ENCODE data around the gene PRKCI.

DNA sequence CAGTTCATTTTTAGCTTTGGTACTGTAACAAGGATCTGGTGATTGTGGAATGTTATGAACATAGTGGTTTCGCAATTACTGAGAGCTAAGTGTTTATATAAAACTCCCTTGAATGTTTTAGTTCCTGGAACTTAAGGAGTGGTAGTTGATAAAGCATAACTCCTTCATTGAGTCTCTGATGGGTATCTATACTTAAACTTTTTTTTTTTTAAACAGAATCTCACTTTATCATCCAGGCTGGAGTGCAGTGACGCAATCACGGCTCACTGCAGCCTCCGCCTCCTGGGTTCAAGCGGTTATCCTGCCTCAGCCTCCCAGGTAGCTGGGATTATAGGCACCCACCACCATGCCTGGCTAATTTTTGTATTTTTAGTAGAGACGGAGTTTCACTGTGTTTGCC is 11.3 kb downstream of the PRKCI start:
- TF ChIP-seq GATA2 (IDR thresholded peaks at IDR 0.05; ENCODE audit: low read depth, low read length) (no peak), GATA3 (IDR thresholded peaks at IDR 0.05; ENCODE audit: low read depth, low read length) (no peak)
